Measurements from ENCODE around the gene NTN3. TPM values are rescaled to one million over a fixed set of nuclear protein-coding genes. Genes with fewer than 3 reads are reported as not detected.

The NTN3 gene
- total RNA-seq, 4 donors from 2014 or later = 1.3 to 15.5 TPM; not detected in 2

DNA sequence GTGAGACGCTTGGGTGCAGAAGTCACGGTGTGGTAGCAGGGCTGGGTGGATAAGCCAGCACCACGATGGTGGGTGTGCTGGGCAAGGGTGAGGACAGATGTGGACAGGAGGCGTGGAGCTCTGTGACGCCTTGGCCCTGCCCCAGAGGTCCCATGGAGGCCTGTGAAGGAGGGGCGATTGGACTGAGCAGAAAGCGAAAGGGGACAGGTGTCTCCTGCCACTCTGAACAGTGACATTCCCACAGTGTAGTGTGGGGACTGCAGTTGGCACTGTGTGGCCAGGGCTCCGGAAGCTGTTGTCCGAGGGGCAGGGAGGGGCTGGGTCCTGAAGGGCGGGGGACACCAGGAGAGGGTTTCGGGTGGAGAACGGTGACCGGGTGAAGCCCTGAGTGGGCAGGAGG, 11.2 kb downstream of the NTN3 start:
- Histone ChIP-seq H3K27ac (peak overlapping the region; percentile 3 to 57), H3K4me1 (peaks cover 0 to 11% of the 10 kb centered on the region in 2 donors), H3K27me3 (no peaks in the 10 kb centered on the region), H3K36me3 (no peaks in the 10 kb centered on the region), H3K4me3 (no peak overlapping the region), H3K9me3 (no peaks in the 10 kb centered on the region)
- intact Hi-C loops (cut with DNase I; ENCODE audit: low total_unique reads) = no loop called here
- TF ChIP-seq POLR2A (IDR thresholded peaks at IDR 0.05) = no peak
- TF ChIP-seq, protein P1, sequence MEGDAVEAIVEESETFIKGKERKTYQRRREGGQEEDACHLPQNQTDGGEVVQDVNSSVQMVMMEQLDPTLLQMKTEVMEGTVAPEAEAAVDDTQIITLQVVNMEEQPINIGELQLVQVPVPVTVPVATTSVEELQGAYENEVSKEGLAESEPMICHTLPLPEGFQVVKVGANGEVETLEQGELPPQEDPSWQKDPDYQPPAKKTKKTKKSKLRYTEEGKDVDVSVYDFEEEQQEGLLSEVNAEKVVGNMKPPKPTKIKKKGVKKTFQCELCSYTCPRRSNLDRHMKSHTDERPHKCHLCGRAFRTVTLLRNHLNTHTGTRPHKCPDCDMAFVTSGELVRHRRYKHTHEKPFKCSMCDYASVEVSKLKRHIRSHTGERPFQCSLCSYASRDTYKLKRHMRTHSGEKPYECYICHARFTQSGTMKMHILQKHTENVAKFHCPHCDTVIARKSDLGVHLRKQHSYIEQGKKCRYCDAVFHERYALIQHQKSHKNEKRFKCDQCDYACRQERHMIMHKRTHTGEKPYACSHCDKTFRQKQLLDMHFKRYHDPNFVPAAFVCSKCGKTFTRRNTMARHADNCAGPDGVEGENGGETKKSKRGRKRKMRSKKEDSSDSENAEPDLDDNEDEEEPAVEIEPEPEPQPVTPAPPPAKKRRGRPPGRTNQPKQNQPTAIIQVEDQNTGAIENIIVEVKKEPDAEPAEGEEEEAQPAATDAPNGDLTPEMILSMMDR (IDR thresholded peaks at IDR 0.05) = no peak
- DNase-seq = no peak

DNA sequence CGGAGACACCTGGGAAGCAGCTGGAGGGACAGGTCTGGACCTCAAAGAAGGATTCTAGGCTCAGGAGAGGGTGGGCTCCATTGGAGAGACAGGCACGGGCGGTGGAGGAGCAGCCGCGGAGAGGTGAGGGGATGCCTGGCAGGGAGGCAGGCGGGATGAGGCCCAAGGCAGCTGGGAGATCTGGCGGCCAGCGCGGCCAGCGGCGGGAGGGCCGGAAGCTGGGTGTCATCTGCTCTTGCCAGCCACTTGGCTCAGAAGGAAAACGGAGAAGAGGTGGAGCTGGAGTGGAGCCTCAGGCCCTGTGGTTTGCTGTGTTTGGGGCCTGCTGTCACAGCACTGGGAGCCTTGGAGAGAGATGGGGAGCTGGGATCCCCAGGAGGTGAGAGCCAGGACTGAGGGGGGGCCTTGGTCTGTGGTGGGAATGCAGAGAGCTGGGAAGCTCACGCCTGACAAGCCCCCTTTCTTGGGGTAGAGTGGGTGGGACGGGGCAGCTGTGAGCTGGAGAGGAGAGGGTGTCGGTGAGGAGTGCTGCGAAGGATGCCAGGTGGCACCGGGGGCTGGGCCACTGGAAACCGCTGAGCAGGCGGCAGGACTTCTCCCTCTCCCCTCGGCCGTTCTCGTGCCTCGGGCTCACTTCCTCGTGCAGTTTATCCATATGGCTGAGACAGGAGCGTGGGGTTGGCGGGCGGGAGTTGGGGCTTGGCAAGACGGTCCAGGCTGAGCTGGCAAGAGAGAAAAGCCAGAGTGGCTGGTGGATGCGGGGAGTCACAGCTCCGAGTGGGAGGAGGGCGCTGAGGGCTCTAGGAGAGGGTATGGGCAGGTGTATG, 11.8 kb downstream of the NTN3 start:
- peak overlapping the region; percentile 3 to 57 for H3K27ac ChIP-seq
- no peak for TF ChIP-seq POLR2A (IDR thresholded peaks at IDR 0.05)
- TF ChIP-seq, protein P1 (IDR thresholded peaks at IDR 0.05) = no peak
- no peaks in the 10 kb centered on the region for H3K36me3 ChIP-seq
- DNase-seq = peak; percentile 44 to 63
- intact Hi-C loops (cut with DNase I; ENCODE audit: low total_unique reads) = no loop called here
- H3K27me3 ChIP-seq = no peaks in the 10 kb centered on the region
- H3K4me1 ChIP-seq = peaks cover 0 to 11% of the 10 kb centered on the region in 2 donors
- H3K4me3 ChIP-seq = peak overlapping the region in 1 of 2 donors; percentile 1
- H3K9me3 ChIP-seq = no peaks in the 10 kb centered on the region

DNA sequence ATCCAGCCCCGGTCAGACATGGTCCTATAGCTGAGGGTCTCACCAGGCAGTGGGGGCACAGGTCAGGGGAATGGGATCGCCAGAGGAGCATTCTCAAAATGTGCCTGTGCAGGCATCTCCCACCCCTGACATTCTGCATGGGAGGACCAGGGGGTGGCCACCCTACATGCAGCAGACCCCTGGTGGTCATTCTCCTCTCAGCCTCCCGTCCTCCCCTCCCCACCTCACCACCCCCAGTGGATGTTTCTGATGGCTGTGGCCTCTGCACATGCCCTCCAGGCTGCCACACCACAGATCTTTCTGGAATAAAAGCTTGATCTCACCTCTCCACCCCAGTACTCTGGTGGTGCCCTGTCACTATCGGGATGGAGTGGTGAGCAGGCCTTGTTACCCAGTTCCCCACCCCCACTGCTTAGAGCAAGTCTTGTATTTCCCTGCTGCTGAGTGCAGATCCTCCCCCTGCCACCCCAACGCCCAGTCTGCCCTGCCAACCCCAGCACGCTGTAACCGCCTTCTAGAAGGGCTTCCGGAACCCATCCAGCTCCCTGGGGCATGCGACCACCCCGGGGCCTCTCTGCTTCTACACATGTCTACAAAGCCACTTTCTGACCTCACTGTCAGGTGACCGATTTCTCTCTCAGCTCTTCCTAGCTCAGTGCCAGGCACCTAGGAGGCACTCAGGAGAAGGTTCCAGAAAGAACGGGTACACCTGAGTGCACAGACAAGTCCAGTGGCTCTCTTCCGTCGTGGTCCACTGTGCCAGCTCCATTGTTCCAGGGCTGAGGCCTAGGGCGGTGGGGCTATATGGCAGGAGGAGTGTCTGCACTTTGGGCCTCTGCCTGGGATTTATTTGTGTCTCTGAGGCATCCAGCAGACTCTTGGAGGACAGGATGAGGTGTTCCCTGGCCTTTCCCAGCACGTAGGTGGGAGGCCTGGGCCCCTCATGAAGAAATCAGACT, 13.1 kb downstream of the NTN3 start:
- Histone ChIP-seq H3K36me3 (no peaks in the 10 kb centered on the region), H3K4me3 (no peak overlapping the region), H3K27me3 (no peaks in the 10 kb centered on the region), H3K27ac (no peak overlapping the region), H3K4me1 (peaks cover 0 to 11% of the 10 kb centered on the region in 2 donors), H3K9me3 (no peaks in the 10 kb centered on the region)
- no peak for DNase-seq
- TF ChIP-seq POLR2A (IDR thresholded peaks at IDR 0.05) = no peak
- TF ChIP-seq, protein P1 (IDR thresholded peaks at IDR 0.05) = no peak
- intact Hi-C loops (cut with DNase I; ENCODE audit: low total_unique reads) = no loop called here

DNA sequence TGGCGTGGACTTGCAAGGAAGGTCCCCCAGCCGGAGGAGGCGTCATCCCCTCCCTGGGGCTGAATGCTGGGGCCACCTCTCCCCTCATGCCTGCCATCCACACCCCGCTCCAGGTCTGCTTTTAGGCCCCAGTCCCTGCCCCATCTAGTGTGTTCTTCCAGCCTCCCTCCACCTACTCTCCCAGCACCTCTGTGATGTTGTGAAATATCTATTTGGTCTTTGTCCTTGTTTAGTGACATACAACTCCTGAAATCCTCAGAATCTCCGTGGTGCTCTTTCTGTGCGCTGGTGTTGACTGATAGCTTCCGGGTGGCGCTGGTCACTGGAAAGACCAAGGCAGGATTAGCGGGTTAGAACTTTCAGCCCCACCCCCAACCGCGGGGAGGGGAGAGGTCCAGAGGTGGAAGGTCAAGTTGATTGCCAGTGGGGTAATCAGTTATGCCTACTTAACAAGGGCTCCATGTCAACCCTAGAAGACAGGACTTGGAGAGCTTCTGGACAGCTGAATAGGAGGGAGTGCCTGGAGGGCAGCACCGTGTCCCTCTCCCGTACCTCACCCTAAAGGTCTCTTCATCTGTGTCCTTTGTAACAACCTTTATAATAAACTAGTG, 13.9 kb downstream of the NTN3 start:
- Histone ChIP-seq H3K27ac (no peak overlapping the region), H3K4me1 (peaks cover 0 to 11% of the 10 kb centered on the region in 2 donors), H3K27me3 (no peaks in the 10 kb centered on the region), H3K9me3 (no peaks in the 10 kb centered on the region), H3K4me3 (no peak overlapping the region), H3K36me3 (no peaks in the 10 kb centered on the region)
- intact Hi-C loops (cut with DNase I; ENCODE audit: low total_unique reads) = no loop called here
- TF ChIP-seq POLR2A (IDR thresholded peaks at IDR 0.05) = no peak
- TF ChIP-seq, protein P1 (IDR thresholded peaks at IDR 0.05) = no peak
- DNase-seq = no peak
